Endodermal cell (in vitro differentiated cells): Measurements from ENCODE around the gene CGN. TPM values are rescaled to one million over a fixed set of nuclear protein-coding genes. Genes with fewer than 3 reads are reported as not detected.

Source experiments
- DNase-seq: peaks from one replicate; pipeline ENCODE4 v3.0.0-alpha.2; 2017
- H3K27ac ChIP-seq: 2 replicates; pipeline ENCODE4 v1.5.1; 2013; ENCODE audit warnings: mild to moderate bottlenecking, low read depth, low read length, moderate library complexity
- H3K27me3 ChIP-seq: 2 replicates; pipeline ENCODE4 v1.6.1; 2013; ENCODE audit warnings: mild to moderate bottlenecking, low read length, moderate library complexity; ENCODE audit not compliant: insufficient read depth, control insufficient read depth, poor library complexity, severe bottlenecking
- H3K36me3 ChIP-seq: 2 replicates; pipeline ENCODE4 v1.7.0; 2013; ENCODE audit warnings: mild to moderate bottlenecking, low read length, moderate library complexity; ENCODE audit not compliant: control insufficient read depth, insufficient read depth
- H3K4me1 ChIP-seq: one replicate; pipeline ENCODE4 v1.7.0; 2013; ENCODE audit warnings: low read length; ENCODE audit not compliant: control insufficient read depth, insufficient read depth
- H3K4me3 ChIP-seq: 2 replicates; pipeline ENCODE4 v1.5.1; 2013; ENCODE audit warnings: mild to moderate bottlenecking, low read length, moderate library complexity
- H3K9ac ChIP-seq: 2 replicates; pipeline ENCODE4 v1.6.1; 2013; ENCODE audit warnings: mild to moderate bottlenecking, low read length, moderate library complexity; ENCODE audit not compliant: poor library complexity, severe bottlenecking; ENCODE audit errors: extremely low read depth
- H3K9me3 ChIP-seq: 2 replicates; pipeline ENCODE4 v1.6.1; 2013; ENCODE audit warnings: mild to moderate bottlenecking, low read length, moderate library complexity; ENCODE audit not compliant: control insufficient read depth
- H3K27ac Mint-ChIP-seq: 2 replicates; pipeline ENCODE4 v1.8.0; 2020; ENCODE audit warnings: mixed read lengths
- H3K27me3 Mint-ChIP-seq: 2 replicates; pipeline ENCODE4 v1.8.0; 2021; ENCODE audit warnings: mild to moderate bottlenecking, mixed read lengths; ENCODE audit not compliant: insufficient read depth
- H3K36me3 Mint-ChIP-seq: 2 replicates; pipeline ENCODE4 v1.8.0; 2020; ENCODE audit warnings: low read depth, mixed read lengths
- H3K4me1 Mint-ChIP-seq: 2 replicates; pipeline ENCODE4 v1.8.0; 2020; ENCODE audit warnings: mixed read lengths
- H3K4me3 Mint-ChIP-seq: 2 replicates; pipeline ENCODE4 v1.8.0; 2020; ENCODE audit warnings: mild to moderate bottlenecking, moderate library complexity, mixed read lengths
- H3K9me3 Mint-ChIP-seq: 2 replicates; pipeline ENCODE4 v1.8.0; 2020; ENCODE audit warnings: mild to moderate bottlenecking, mixed read lengths
- CTCF ChIP-seq: fragments of 200-600 bp; sonication (generic); conservative IDR thresholded peaks from 2 replicates; pipeline ENCODE4 v1.5.0; 2021; ENCODE audit warnings: antibody characterized with exemption, mild to moderate bottlenecking
- WGBS, 2 experiments: methylation state at CpG; one replicate each; pipeline versions ENCODE4 v1.1.5 to v1.1.7; 2013; ENCODE audit warnings: missing lambda C conversion rate in 2 of 2, mixed read lengths in 1 of 2; ENCODE audit not compliant: insufficient coverage in 1 of 2, insufficient read length in 1 of 2; 5-methylcytosine and 5-hydroxymethylcytosine counted together
- total RNA-seq, 2 donors: library from RNA; stranded (reverse); fragmentation: NEBNext Ultra II Directional in 1 of 2; extraction: Animal tissue kit (Norgen Biotek cat#: 25700) in 1 of 2; gene quantifications; 2 replicates in 1 of 2; 3 replicates in 1 of 2; pipeline ENCODE4 v1.2.1, GENCODE V29; 2021

The CGN gene
- total RNA-seq, 2 donors from 2014 or later: 39.7 to 39.9 TPM

GRCh38 chr1:151583796-151584195 is 72.6 kb downstream of the CGN start:
- Histone ChIP-seq H3K27ac (no peak overlapping the region), H3K4me3 (no peak overlapping the region), H3K4me1 (peaks cover 4% of the 10 kb centered on the region), H3K36me3 (peaks cover 44% of the 10 kb centered on the region), H3K9ac (no peak overlapping the region), H3K9me3 (no peaks in the 10 kb centered on the region), H3K27me3 (no peaks in the 10 kb centered on the region)
- H3K27ac Mint-ChIP-seq: no peak overlapping the region
- peaks cover 18% of the 10 kb centered on the region for H3K36me3 Mint-ChIP-seq
- no peaks in the 10 kb centered on the region for H3K9me3 Mint-ChIP-seq
- no peak for TF ChIP-seq CTCF
- no peaks in the 10 kb centered on the region for H3K27me3 Mint-ChIP-seq
- no peak for DNase-seq
- peaks cover 2% of the 10 kb centered on the region for H3K4me1 Mint-ChIP-seq
- 74 to 85% methylated on average over 2 of the region's 2 CpGs for WGBS, 2 experiments
- no peak overlapping the region for H3K4me3 Mint-ChIP-seq

- Mint-ChIP-seq H3K27me3 (no peaks in the 10 kb centered on the region), H3K4me3 (no peak overlapping the region), H3K4me1 (peaks cover 2% of the 10 kb centered on the region), H3K27ac (no peak overlapping the region), H3K36me3 (peaks cover 18% of the 10 kb centered on the region), H3K9me3 (no peaks in the 10 kb centered on the region)
- no peak overlapping the region for H3K4me3 ChIP-seq
- no peaks in the 10 kb centered on the region for H3K27me3 ChIP-seq
- DNase-seq: no peak
- no peaks in the 10 kb centered on the region for H3K9me3 ChIP-seq
- H3K9ac ChIP-seq: no peak overlapping the region
- TF ChIP-seq CTCF: no peak
- no peak overlapping the region for H3K27ac ChIP-seq
- 81 to 85% methylated on average over 4 to 6 of the region's 6 CpGs for WGBS, 2 experiments
- peaks cover 39% of the 10 kb centered on the region for H3K36me3 ChIP-seq
- peaks cover 4% of the 10 kb centered on the region for H3K4me1 ChIP-seq
Observed at GRCh38 chr1:151584278-151584677, 73.1 kb downstream of the CGN start.

DNA sequence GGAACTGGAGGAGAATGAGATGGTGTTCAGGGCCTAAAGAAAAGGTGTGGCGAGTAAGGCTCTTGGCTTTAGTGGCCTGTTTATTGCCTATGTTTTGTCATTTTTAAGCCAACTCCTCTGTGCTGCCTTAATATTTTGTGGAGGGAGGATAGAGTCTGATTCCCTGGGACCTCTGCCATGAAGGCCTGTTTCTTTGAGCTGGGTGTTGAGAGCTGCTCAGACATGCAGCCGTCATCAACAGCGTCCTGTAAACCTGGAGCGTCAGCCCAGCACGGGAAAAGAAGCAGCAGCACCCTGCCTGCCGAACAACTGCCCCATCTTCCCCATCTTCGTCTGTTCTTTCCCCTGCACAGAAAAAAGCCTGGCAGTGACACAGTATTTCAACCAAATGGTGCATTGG is 73.6 kb downstream of the CGN start:
- 82 to 92% methylated on average over 7 of the region's 7 CpGs for WGBS, 2 experiments
- H3K9me3 Mint-ChIP-seq: no peaks in the 10 kb centered on the region
- no peaks in the 10 kb centered on the region for H3K27me3 ChIP-seq
- no peaks in the 10 kb centered on the region for H3K27me3 Mint-ChIP-seq
- TF ChIP-seq CTCF: no peak
- H3K9ac ChIP-seq: no peak overlapping the region
- peaks cover 4% of the 10 kb centered on the region for H3K4me1 ChIP-seq
- H3K4me3 ChIP-seq: no peak overlapping the region
- no peak for DNase-seq
- peaks cover 34% of the 10 kb centered on the region for H3K36me3 ChIP-seq
- H3K9me3 ChIP-seq: no peaks in the 10 kb centered on the region
- no peak overlapping the region for H3K27ac Mint-ChIP-seq
- no peak overlapping the region for H3K27ac ChIP-seq
- no peaks in the 10 kb centered on the region for H3K4me1 Mint-ChIP-seq
- no peak overlapping the region for H3K4me3 Mint-ChIP-seq
- H3K36me3 Mint-ChIP-seq: peaks cover 18% of the 10 kb centered on the region
